HCT116 (cell line): ENCODE data around the gene THSD7B. TPM values are rescaled to one million over a fixed set of nuclear protein-coding genes. Genes with fewer than 3 reads are reported as not detected.

Experiments
- ATAC-seq: fragments of 200-7000 bp; cut with Tn5 transposase; 2 replicates; pipeline ENCODE4 v1.9.1; 2020; ENCODE audit warnings: mild to moderate bottlenecking, moderate library complexity
- BruUV-seq: library from RNA; stranded (reverse); fragments of 400-500 nt; replicated peaks from 2 replicates; lab custom pipeline; 2021; lab: Mats Ljungman, UMichigan
- CTCF ChIA-PET: fragments of 300-600 bp; sonication (Branson Sonifier 250); formaldehyde crosslinking; loops from one replicate; lab custom pipeline; 2021; ENCODE audit warnings: antibody characterized with exemption; lab: Charles Lee
- POLR2A ChIA-PET: fragments of 300-600, 350-600 bp; sonication (Branson Sonifier 250); formaldehyde crosslinking; loops from one replicate; lab custom pipeline; 2021; ENCODE audit warnings: antibody characterized with exemption; lab: Charles Lee
- RAD21 ChIA-PET, 2 experiments: fragments of 300-600 bp; sonication (Branson Sonifier 250); formaldehyde crosslinking; loops; one replicate each; lab custom pipeline; 2023; ENCODE audit warnings: low total read pairs in 2 of 2; ENCODE audit not compliant: uncharacterized antibody in 2 of 2, unreplicated experiment in 2 of 2, low non-redundant PET in 1 of 2; lab: Charles Lee
- DNase-seq: peaks from one replicate; pipeline ENCODE4 v3.0.0-alpha.2; 2010; ENCODE audit warnings: low read depth, low spot score
- H2AFZ ChIP-seq: fragments of 200-600 bp; shearing (Covaris generic), sonication (generic); 2 replicates; pipeline ENCODE4 v1.6.1; 2017; ENCODE audit warnings: low read depth, mixed run types, mixed read lengths, antibody characterized with exemption, low read length; ENCODE audit not compliant: poor library complexity, severe bottlenecking
- H3K27ac ChIP-seq: 2 replicates; pipeline ENCODE4 v1.5.1; 2012; ENCODE audit warnings: low read depth, low read length
- H3K27me3 ChIP-seq: fragments of 200-600 bp; sonication (generic); 2 replicates; pipeline ENCODE4 v1.6.1; 2016; ENCODE audit warnings: mixed run types, low read length, mixed read lengths; ENCODE audit not compliant: insufficient read depth
- H3K36me3 ChIP-seq, 2 experiments: fragments of 200-500 bp in 1 of 2; fragments of 200-600 bp in 1 of 2; sonication (Bioruptor generic) in 1 of 2; sonication (generic) in 1 of 2; 2 replicates each; pipeline versions ENCODE4 v1.5.1 to v1.6.1; 2014 to 2016; ENCODE audit warnings: low read length in 2 of 2, inconsistent platforms in 1 of 2, mixed read lengths in 1 of 2, mixed run types in 1 of 2; ENCODE audit not compliant: insufficient read depth in 2 of 2, control insufficient read depth in 1 of 2
- H3K4me1 ChIP-seq, 2 experiments: fragments of 200-600 bp in 1 of 2; sonication (generic) in 1 of 2; 2 replicates each; pipeline versions ENCODE4 v1.5.1 to v1.6.1; 2012 to 2017; ENCODE audit warnings: low read length in 2 of 2, inconsistent platforms in 1 of 2, mild to moderate bottlenecking in 1 of 2, mixed read lengths in 1 of 2, mixed run types in 1 of 2, moderate library complexity in 1 of 2; ENCODE audit not compliant: insufficient read depth in 2 of 2, control insufficient read depth in 1 of 2
- H3K4me2 ChIP-seq: fragments of 200-600 bp; sonication (generic); 2 replicates; pipeline ENCODE4 v1.6.1; 2017; ENCODE audit warnings: mixed run types, low read length, mixed read lengths
- H3K4me3 ChIP-seq, 2 experiments: fragments of 200-600 bp in 1 of 2; sonication (generic) in 1 of 2; replicated peaks in 1 of 2; 2 replicates each; pipeline ENCODE4 v1.5.1; 2011 to 2016; ENCODE audit warnings: low read length in 2 of 2, control low read depth in 1 of 2, low read depth in 1 of 2, mild to moderate bottlenecking in 1 of 2, mixed read lengths in 1 of 2, mixed run types in 1 of 2
- H3K79me2 ChIP-seq: fragments of 200-600 bp; sonication (generic); 2 replicates; pipeline ENCODE4 v1.6.1; 2017; ENCODE audit warnings: mild to moderate bottlenecking, mixed run types, low read length, moderate library complexity, mixed read lengths; ENCODE audit not compliant: insufficient read depth
- H3K9ac ChIP-seq: fragments of 200-600 bp; sonication (generic); 2 replicates; pipeline ENCODE4 v1.6.1; 2016; ENCODE audit warnings: low read length, mixed read lengths
- H3K9me2 ChIP-seq: fragments of 200-600 bp; sonication (generic), shearing (Covaris generic); 2 replicates; pipeline ENCODE4 v1.6.1; 2017; ENCODE audit warnings: mixed run types, mild to moderate bottlenecking, moderate library complexity; ENCODE audit not compliant: insufficient read depth
- H3K9me3 ChIP-seq, 2 experiments: fragments of 200-500 bp in 1 of 2; fragments of 200-600 bp in 1 of 2; sonication (Bioruptor generic) in 1 of 2; sonication (generic) in 1 of 2; 2 replicates each; pipeline ENCODE4 v1.6.1; 2014 to 2017; ENCODE audit warnings: low read length in 2 of 2, mixed read lengths in 2 of 2, inconsistent platforms in 1 of 2, low read depth in 1 of 2, mild to moderate bottlenecking in 1 of 2, mixed run types in 1 of 2, moderate library complexity in 1 of 2; ENCODE audit not compliant: control insufficient read depth in 1 of 2, insufficient read depth in 1 of 2
- H4K20me1 ChIP-seq: fragments of 200-600 bp; sonication (generic), shearing (Covaris generic); 2 replicates; pipeline ENCODE4 v1.6.1; 2017; ENCODE audit warnings: mixed run types, mild to moderate bottlenecking, moderate library complexity; ENCODE audit not compliant: insufficient read depth
- ATF3 ChIP-seq: IDR thresholded peaks from 2 replicates; pipeline ENCODE4 v1.6.1; 2012
- POLR2AphosphoS5 ChIP-seq: IDR thresholded peaks from 2 replicates; pipeline ENCODE4 v1.6.1; 2011; ENCODE audit warnings: mild to moderate bottlenecking, low read depth, low read length, moderate library complexity
- SIN3A ChIP-seq: IDR thresholded peaks from 2 replicates; pipeline ENCODE4 v1.6.1; 2012; ENCODE audit warnings: low read depth
- SP1 ChIP-seq: IDR thresholded peaks from 2 replicates; pipeline ENCODE4 v1.6.1; 2012; ENCODE audit warnings: low read depth
- ZFX ChIP-seq: fragments of 450-650 bp; IDR thresholded peaks from 2 replicates; pipeline ENCODE4 v1.6.1; 2017
- ZNF274 ChIP-seq: fragments of 200-500 bp; sonication (Bioruptor generic); IDR thresholded peaks from 2 replicates; pipeline ENCODE4 v1.6.1; 2014; ENCODE audit warnings: mild to moderate bottlenecking, low read depth, low read length, inconsistent platforms
- intact Hi-C: fragments of 100-400 bp; cut with micrococcal nuclease; formaldehyde crosslinking; loops from 2 replicates; pipeline ENCODE4 v1.10.0; 2022
- total RNA-seq: library from RNA; stranded (reverse); gene quantifications from one replicate; pipeline ENCODE4 v1.2.1, GENCODE V29; 2021; ENCODE audit not compliant: unreplicated experiment

The THSD7B gene
- total RNA-seq, 1 experiment from 2014 or later = not detected

GRCh38 chr2:137180012-137180411 lies 414.7 kb downstream of the THSD7B start:
- H2AFZ ChIP-seq = no peak overlapping the region
- no peak for TF ChIP-seq SIN3A
- no peak for TF ChIP-seq ATF3
- TF ChIP-seq ZNF274 = no peak
- POLR2A ChIA-PET = no interaction called here
- no peaks in the 10 kb centered on the region for H3K27me3 ChIP-seq
- H3K27ac ChIP-seq = no peak overlapping the region
- H3K9ac ChIP-seq = no peak overlapping the region
- BruUV-seq = no TSS peak
- peaks cover 0 to 7% of the 10 kb centered on the region in 2 experiments; a peak in 2 of 4 replicates for H3K9me3 ChIP-seq
- CTCF ChIA-PET = no interaction called here
- DNase-seq = no peak
- RAD21 ChIA-PET = no interaction called here
- H4K20me1 ChIP-seq = no peaks in the 10 kb centered on the region
- H3K9me2 ChIP-seq = no peaks in the 10 kb centered on the region
- H3K79me2 ChIP-seq = no peaks in the 10 kb centered on the region
- ATAC-seq = no peak
- H3K4me1 ChIP-seq = no peaks in the 10 kb centered on the region
- H3K4me3 ChIP-seq = no peak overlapping the region
- no peak overlapping the region for H3K4me2 ChIP-seq
- intact Hi-C loops = no loop called here
- H3K36me3 ChIP-seq = no peaks in the 10 kb centered on the region

GRCh38 chr2:137181370-137181769 lies 416.0 kb downstream of the THSD7B start:
- H3K79me2 ChIP-seq = no peaks in the 10 kb centered on the region
- DNase-seq = no peak
- RAD21 ChIA-PET = no interaction called here
- H3K9me2 ChIP-seq = no peaks in the 10 kb centered on the region
- H3K4me1 ChIP-seq = no peaks in the 10 kb centered on the region
- no peak for ATAC-seq
- H3K27me3 ChIP-seq = no peaks in the 10 kb centered on the region
- POLR2A ChIA-PET = no interaction called here
- CTCF ChIA-PET = no interaction called here
- H4K20me1 ChIP-seq = no peaks in the 10 kb centered on the region
- no peak overlapping the region for H2AFZ ChIP-seq
- intact Hi-C loops = no loop called here
- no peak overlapping the region for H3K4me2 ChIP-seq
- BruUV-seq = no TSS peak
- H3K9me3 ChIP-seq = peaks cover 0 to 4% of the 10 kb centered on the region in 2 experiments; a peak in 2 of 4 replicates
- no peak overlapping the region for H3K4me3 ChIP-seq
- no peak overlapping the region for H3K9ac ChIP-seq
- H3K36me3 ChIP-seq = no peaks in the 10 kb centered on the region
- TF ChIP-seq ZFX (no peak), SP1 (no peak), POLR2AphosphoS5 (no peak)
- H3K27ac ChIP-seq = no peak overlapping the region
